Trophoblast cell (in vitro differentiated cells and primary cell): ENCODE results near the gene TSHZ2.
A peak's percentile ranks its signal among the peaks of the same experiment; 100 is the strongest.

Source experiments
- DNase-seq, 2 donors: peaks; one replicate each; pipeline ENCODE4 v3.0.0-alpha.2; 2016
- H2AFZ ChIP-seq: 2 replicates; pipeline ENCODE4 v1.6.1; 2013; ENCODE audit warnings: low read length, moderate library complexity, mild to moderate bottlenecking; ENCODE audit not compliant: insufficient read depth, poor library complexity
- H2AK5ac ChIP-seq: 2 replicates; pipeline ENCODE4 v1.6.1; 2013; ENCODE audit warnings: mild to moderate bottlenecking, low read length
- H2BK120ac ChIP-seq: 2 replicates; pipeline ENCODE4 v1.6.1; 2013; ENCODE audit warnings: low read length, mild to moderate bottlenecking, moderate library complexity; ENCODE audit not compliant: insufficient read depth, poor library complexity
- H2BK12ac ChIP-seq: 2 replicates; pipeline ENCODE4 v1.6.1; 2013; ENCODE audit warnings: mild to moderate bottlenecking, low read length, moderate library complexity
- H2BK5ac ChIP-seq: 2 replicates; pipeline ENCODE4 v1.6.1; 2013; ENCODE audit warnings: low read length, low read depth, moderate library complexity, mild to moderate bottlenecking; ENCODE audit not compliant: poor library complexity
- H3K14ac ChIP-seq: 2 replicates; pipeline ENCODE4 v1.6.1; 2013; ENCODE audit warnings: mild to moderate bottlenecking, low read length
- H3K18ac ChIP-seq: 2 replicates; pipeline ENCODE4 v1.6.1; 2013; ENCODE audit warnings: mild to moderate bottlenecking, low read length
- H3K23ac ChIP-seq: 2 replicates; pipeline ENCODE4 v1.6.1; 2013; ENCODE audit warnings: low read length
- H3K27ac ChIP-seq: 2 replicates; pipeline ENCODE4 v1.5.1; 2013; ENCODE audit warnings: low read depth, mild to moderate bottlenecking, inconsistent platforms, low read length, moderate library complexity
- H3K27me3 ChIP-seq: 2 replicates; pipeline ENCODE4 v1.6.1; 2013; ENCODE audit warnings: inconsistent platforms, mild to moderate bottlenecking, low read length, moderate library complexity; ENCODE audit not compliant: insufficient read depth
- H3K36me3 ChIP-seq, 2 experiments: 1 replicate in 1 of 2; 2 replicates in 1 of 2; pipeline ENCODE4 v1.6.1; 2013; ENCODE audit warnings: low read length in 2 of 2, mild to moderate bottlenecking in 2 of 2, moderate library complexity in 1 of 2; ENCODE audit not compliant: insufficient read depth in 2 of 2, control insufficient read depth in 1 of 2
- H3K4ac ChIP-seq: 2 replicates; pipeline ENCODE4 v1.6.1; 2013; ENCODE audit warnings: low read depth, mild to moderate bottlenecking, low read length, moderate library complexity
- H3K4me1 ChIP-seq, 2 experiments: 1 replicate in 1 of 2; 2 replicates in 1 of 2; pipeline ENCODE4 v1.6.1; 2013; ENCODE audit warnings: low read length in 2 of 2, mild to moderate bottlenecking in 2 of 2, moderate library complexity in 1 of 2; ENCODE audit not compliant: insufficient read depth in 2 of 2, control insufficient read depth in 1 of 2
- H3K4me2 ChIP-seq: 2 replicates; pipeline ENCODE4 v1.6.1; 2013; ENCODE audit warnings: inconsistent platforms, mild to moderate bottlenecking, low read length, moderate library complexity
- H3K4me3 ChIP-seq: 2 replicates; pipeline ENCODE4 v1.5.1; 2013; ENCODE audit warnings: mild to moderate bottlenecking, low read depth, low read length, inconsistent platforms
- H3K79me1 ChIP-seq: one replicate; pipeline ENCODE4 v1.6.1; 2013; ENCODE audit warnings: low read length
- H3K79me2 ChIP-seq: 2 replicates; pipeline ENCODE4 v1.6.1; 2013; ENCODE audit warnings: low read length, mild to moderate bottlenecking; ENCODE audit not compliant: control insufficient read depth, insufficient read depth, poor library complexity
- H3K9ac ChIP-seq: 2 replicates; pipeline ENCODE4 v1.6.1; 2013; ENCODE audit warnings: mild to moderate bottlenecking, low read length
- H3K9me3 ChIP-seq: 2 replicates; pipeline ENCODE4 v1.6.1; 2013; ENCODE audit warnings: low read depth, mild to moderate bottlenecking, control low read depth, inconsistent platforms, low read length; ENCODE audit not compliant: insufficient read depth
- H4K12ac ChIP-seq: 2 replicates; pipeline ENCODE4 v1.6.1; 2013; ENCODE audit warnings: low read depth, mild to moderate bottlenecking, low read length, moderate library complexity
- H4K8ac ChIP-seq: 2 replicates; pipeline ENCODE4 v1.6.1; 2013; ENCODE audit warnings: low read depth, mild to moderate bottlenecking, low read length, moderate library complexity
- H4K91ac ChIP-seq: one replicate; pipeline ENCODE4 v1.6.1; 2013; ENCODE audit warnings: low read depth, mild to moderate bottlenecking, low read length, moderate library complexity
- WGBS: extraction: QIAGEN DNeasy Blood & Tissue Kit; methylation state at CpG from one replicate; pipeline ENCODE4 v1.1.7; 2013; ENCODE audit warnings: missing lambda C conversion rate; ENCODE audit not compliant: insufficient read length, insufficient coverage; ENCODE audit errors: extremely low coverage; 5-methylcytosine and 5-hydroxymethylcytosine counted together

Gene TSHZ2

DNA sequence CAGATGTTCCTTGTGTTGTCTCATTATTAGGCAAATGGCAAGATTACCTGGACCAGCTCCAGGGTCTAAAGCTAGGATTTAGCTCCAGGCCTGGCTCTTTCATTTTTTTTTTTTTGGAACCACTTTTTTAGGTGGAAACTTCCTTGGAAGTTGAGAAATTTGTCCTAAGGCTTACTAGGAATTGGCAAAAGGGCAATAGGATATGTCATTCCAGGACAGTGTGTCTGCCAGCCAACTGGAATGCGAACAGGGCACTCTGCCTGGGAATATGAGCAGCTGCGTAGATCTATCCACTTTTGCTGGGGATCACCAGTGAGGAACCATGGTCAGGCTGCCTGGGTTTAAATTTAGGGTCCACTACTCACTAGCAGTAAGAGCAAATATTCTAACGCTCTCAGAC lies 304.0 kb downstream of the TSHZ2 start:
- H3K18ac ChIP-seq, result no peak overlapping the region
- no peak overlapping the region for H3K4me3 ChIP-seq
- H3K79me1 ChIP-seq, result no peaks in the 10 kb centered on the region
- H2BK12ac ChIP-seq, result no peak overlapping the region
- H2BK120ac ChIP-seq, result no peak overlapping the region
- H3K4ac ChIP-seq, result no peak overlapping the region
- H4K12ac ChIP-seq, result no peak overlapping the region
- WGBS, result no CpG with 5 or more reads among the region's 3 CpGs
- no peak overlapping the region for H3K27ac ChIP-seq
- no peaks in the 10 kb centered on the region for H3K27me3 ChIP-seq
- no peak overlapping the region for H3K9ac ChIP-seq
- H4K91ac ChIP-seq, result no peak overlapping the region
- H3K14ac ChIP-seq, result no peak overlapping the region
- H4K8ac ChIP-seq, result no peak overlapping the region
- H2AK5ac ChIP-seq, result no peak overlapping the region
- H3K9me3 ChIP-seq, result no peaks in the 10 kb centered on the region
- peak; percentile 61 to 92 for DNase-seq
- H3K23ac ChIP-seq, result no peak overlapping the region
- no peaks in the 10 kb centered on the region for H3K4me1 ChIP-seq
- no peak overlapping the region for H2BK5ac ChIP-seq
- H3K36me3 ChIP-seq, result no peaks in the 10 kb centered on the region
- no peaks in the 10 kb centered on the region for H3K79me2 ChIP-seq
- H2AFZ ChIP-seq, result no peak overlapping the region
- H3K4me2 ChIP-seq, result no peak overlapping the region

DNA sequence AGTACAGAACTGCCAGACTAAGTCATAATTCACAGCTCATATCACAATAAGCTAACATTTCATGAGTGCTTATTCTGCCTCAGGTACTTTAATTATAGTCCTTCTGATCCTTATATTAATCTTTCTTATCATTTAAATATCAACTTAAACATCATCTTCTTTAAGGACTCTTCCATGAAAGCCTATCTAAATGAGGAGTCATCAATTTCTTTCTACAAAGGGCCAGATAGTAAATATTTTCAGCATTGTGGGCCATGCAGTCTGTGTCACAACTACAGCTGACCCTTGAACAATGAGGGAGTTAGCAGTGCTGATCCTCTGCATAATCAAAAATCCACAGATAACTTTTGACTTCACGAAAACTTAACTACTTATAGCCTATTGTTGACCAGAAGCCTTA lies 306.4 kb downstream of the TSHZ2 start:
- Histone ChIP-seq H3K27me3 (no peaks in the 10 kb centered on the region), H4K91ac (no peak overlapping the region), H3K4me3 (no peak overlapping the region), H3K14ac (no peak overlapping the region), H2AK5ac (no peak overlapping the region), H3K27ac (no peak overlapping the region), H2BK5ac (no peak overlapping the region), H2BK12ac (no peak overlapping the region), H4K12ac (no peak overlapping the region), H3K4me2 (no peak overlapping the region), H2AFZ (no peak overlapping the region), H3K9ac (no peak overlapping the region), H2BK120ac (no peak overlapping the region), H3K4ac (no peak overlapping the region), H4K8ac (no peak overlapping the region), H3K23ac (no peak overlapping the region), H3K9me3 (no peaks in the 10 kb centered on the region), H3K4me1 (no peaks in the 10 kb centered on the region), H3K79me2 (no peaks in the 10 kb centered on the region), H3K79me1 (no peaks in the 10 kb centered on the region), H3K36me3 (no peaks in the 10 kb centered on the region), H3K18ac (no peak overlapping the region)
- no CpG with 5 or more reads among the region's 1 CpG for WGBS
- no peak for DNase-seq

DNA sequence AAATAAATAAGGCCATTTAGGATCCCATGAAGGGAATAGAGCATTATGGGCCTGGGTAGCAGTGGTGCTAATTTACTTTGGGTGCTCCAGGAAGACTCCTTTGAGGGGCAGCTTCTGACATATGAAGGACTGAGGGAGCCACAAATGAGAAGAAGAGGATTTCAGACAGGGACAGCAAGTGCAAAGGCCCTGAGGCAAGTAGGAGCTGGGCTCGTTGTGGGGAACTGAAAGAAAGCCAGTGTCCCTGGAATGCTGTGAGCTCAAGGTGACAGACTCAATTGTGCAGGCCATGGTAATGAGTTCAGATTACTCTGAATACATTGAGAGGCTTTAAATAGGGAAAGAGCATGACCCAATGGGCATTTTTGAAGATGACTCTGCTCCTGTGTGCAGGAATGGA lies 307.6 kb downstream of the TSHZ2 start:
- Histone ChIP-seq H4K12ac (no peak overlapping the region), H3K27ac (no peak overlapping the region), H3K36me3 (no peaks in the 10 kb centered on the region), H2AK5ac (no peak overlapping the region), H3K23ac (no peak overlapping the region), H3K79me1 (no peaks in the 10 kb centered on the region), H3K4ac (no peak overlapping the region), H3K9ac (no peak overlapping the region), H2BK12ac (no peak overlapping the region), H3K9me3 (no peaks in the 10 kb centered on the region), H3K14ac (no peak overlapping the region), H3K18ac (no peak overlapping the region), H3K79me2 (no peaks in the 10 kb centered on the region), H3K4me3 (no peak overlapping the region), H3K4me2 (no peak overlapping the region), H3K4me1 (no peaks in the 10 kb centered on the region), H2AFZ (no peak overlapping the region), H2BK5ac (no peak overlapping the region), H3K27me3 (no peaks in the 10 kb centered on the region), H4K8ac (no peak overlapping the region), H2BK120ac (no peak overlapping the region), H4K91ac (no peak overlapping the region)
- no peak for DNase-seq
- no CpG with 5 or more reads among the region's 1 CpG for WGBS

DNA sequence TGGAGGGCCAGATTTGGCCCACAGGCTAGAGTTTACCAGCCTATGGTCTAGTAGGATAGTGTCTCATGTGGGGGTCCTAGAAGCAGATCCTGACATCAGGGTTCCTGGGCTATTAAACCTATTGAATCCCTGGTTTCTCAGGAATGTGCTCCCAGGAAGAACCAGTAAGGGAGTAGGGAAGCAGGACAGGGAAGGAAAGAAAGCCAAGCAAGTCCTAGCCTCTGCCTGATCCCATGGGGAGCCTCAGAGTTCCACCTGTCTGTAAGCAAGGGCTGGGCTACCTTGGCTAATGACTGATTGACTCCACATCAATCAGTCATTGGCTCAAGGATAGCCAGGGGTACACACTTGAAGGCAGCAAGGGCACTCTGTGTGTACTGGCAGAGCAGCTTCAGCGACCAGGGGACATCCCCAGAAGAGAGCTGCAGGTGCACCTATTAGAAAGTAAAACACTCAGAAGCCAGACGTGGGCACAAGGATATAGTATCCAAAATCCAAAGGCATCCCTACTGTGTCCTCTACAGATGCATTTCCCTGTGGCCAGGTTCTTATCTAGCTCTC lies 309.5 kb downstream of the TSHZ2 start:
- no CpG with 5 or more reads among the region's 2 CpGs for WGBS
- no peaks in the 10 kb centered on the region for H3K36me3 ChIP-seq
- H3K9me3 ChIP-seq, result no peaks in the 10 kb centered on the region
- no peak overlapping the region for H3K4me2 ChIP-seq
- H3K4me1 ChIP-seq, result no peaks in the 10 kb centered on the region
- H3K27ac ChIP-seq, result no peak overlapping the region
- H3K18ac ChIP-seq, result no peak overlapping the region
- no peak overlapping the region for H3K4ac ChIP-seq
- H4K91ac ChIP-seq, result no peak overlapping the region
- H3K9ac ChIP-seq, result no peak overlapping the region
- no peak overlapping the region for H2AFZ ChIP-seq
- no peak overlapping the region for H3K14ac ChIP-seq
- H4K8ac ChIP-seq, result no peak overlapping the region
- no peak overlapping the region for H2AK5ac ChIP-seq
- no peaks in the 10 kb centered on the region for H3K79me2 ChIP-seq
- no peaks in the 10 kb centered on the region for H3K27me3 ChIP-seq
- no peaks in the 10 kb centered on the region for H3K79me1 ChIP-seq
- DNase-seq, result no peak
- no peak overlapping the region for H2BK5ac ChIP-seq
- H4K12ac ChIP-seq, result no peak overlapping the region
- H3K23ac ChIP-seq, result no peak overlapping the region
- no peak overlapping the region for H2BK120ac ChIP-seq
- no peak overlapping the region for H3K4me3 ChIP-seq
- H2BK12ac ChIP-seq, result no peak overlapping the region
